Neural cell (in vitro differentiated cells): ENCODE data around the gene ACACA. TPM values are rescaled to one million over a fixed set of nuclear protein-coding genes. Genes with fewer than 3 reads are reported as not detected.

Experiments used
- H2AFZ ChIP-seq: fragments of 200-600, 300-800 bp; sonication (generic), shearing (Covaris generic); 2 replicates; pipeline ENCODE4 v1.6.0; 2014; ENCODE audit warnings: low read depth, mild to moderate bottlenecking, antibody characterized with exemption, low read length, moderate library complexity
- H3F3A ChIP-seq: fragments of 200-600 bp; shearing (Covaris generic); 2 replicates; pipeline ENCODE4 v1.6.1; 2016; ENCODE audit warnings: mild to moderate bottlenecking, moderate library complexity, mixed read lengths, antibody characterized with exemption, low read length; ENCODE audit not compliant: insufficient read depth, poor library complexity, severe bottlenecking
- H3K27ac ChIP-seq: fragments of 200-600, 300-800 bp; sonication (generic), shearing (Covaris generic); 2 replicates; pipeline ENCODE4 v1.5.1; 2014; ENCODE audit warnings: mild to moderate bottlenecking, low read length, moderate library complexity
- H3K27me3 ChIP-seq: fragments of 300-800, 200-600 bp; sonication (generic), shearing (Covaris generic); 2 replicates; pipeline ENCODE4 v1.6.0; 2014; ENCODE audit warnings: mild to moderate bottlenecking, low read depth, low read length, moderate library complexity; ENCODE audit not compliant: insufficient read depth
- H3K36me3 ChIP-seq: fragments of 300-800, 200-600 bp; sonication (generic), shearing (Covaris generic); 2 replicates; pipeline ENCODE4 v1.5.1; 2014; ENCODE audit warnings: mild to moderate bottlenecking, antibody characterized with exemption, low read length, moderate library complexity; ENCODE audit not compliant: insufficient read depth
- H3K4me2 ChIP-seq: fragments of 300-800, 200-600 bp; sonication (generic), shearing (Covaris generic); 2 replicates; pipeline ENCODE4 v1.6.0; 2014; ENCODE audit warnings: mild to moderate bottlenecking, low read length
- H3K4me3 ChIP-seq: fragments of 300-800, 200-600 bp; sonication (generic), shearing (Covaris generic); 2 replicates; pipeline ENCODE4 v1.5.1; 2014; ENCODE audit warnings: mild to moderate bottlenecking, low read length, moderate library complexity
- H3K79me2 ChIP-seq: fragments of 200-600 bp; shearing (Covaris generic); replicated peaks from 2 replicates; pipeline ENCODE4 v1.6.0; 2014; ENCODE audit warnings: mild to moderate bottlenecking, low read length, moderate library complexity; ENCODE audit not compliant: insufficient read depth
- H3K9ac ChIP-seq: fragments of 300-800, 200-600 bp; sonication (generic), shearing (Covaris generic); 2 replicates; pipeline ENCODE4 v1.6.1; 2016; ENCODE audit warnings: mild to moderate bottlenecking, low read length, mixed read lengths
- H3K9me2 ChIP-seq: fragments of 200-600 bp; shearing (Covaris generic); 2 replicates; pipeline ENCODE4 v1.6.1; 2016; ENCODE audit warnings: mild to moderate bottlenecking, low read length, mixed read lengths; ENCODE audit not compliant: insufficient read depth
- H3K9me3 ChIP-seq: fragments of 200-600, 300-800 bp; sonication (generic), shearing (Covaris generic); 2 replicates; pipeline ENCODE4 v1.6.1; 2016; ENCODE audit warnings: mild to moderate bottlenecking, mixed run types, low read length, moderate library complexity, mixed read lengths
- H4K20me1 ChIP-seq: fragments of 200-600 bp; shearing (Covaris generic); 2 replicates; pipeline ENCODE4 v1.6.1; 2016; ENCODE audit warnings: mild to moderate bottlenecking, mixed run types; ENCODE audit not compliant: insufficient read depth
- CTCF ChIP-seq: fragments of 450-650 bp; IDR thresholded peaks from 2 replicates; pipeline ENCODE4 v1.5.1; 2014; ENCODE audit warnings: antibody characterized with exemption, mild to moderate bottlenecking, moderate library complexity; ENCODE audit not compliant: poor library complexity, severe bottlenecking
- EP300 ChIP-seq: fragments of 450-650 bp; conservative IDR thresholded peaks from 2 replicates; pipeline ENCODE4 v1.6.1; 2014; ENCODE audit warnings: antibody characterized with exemption, mild to moderate bottlenecking, moderate library complexity; ENCODE audit not compliant: poor library complexity, severe bottlenecking
- EZH2 ChIP-seq: fragments of 200-600, 300-800 bp; shearing (Covaris generic), sonication (generic); IDR thresholded peaks from 2 replicates; pipeline ENCODE4 v1.6.1; 2014; ENCODE audit warnings: antibody characterized with exemption, low read length, borderline replicate concordance, mild to moderate bottlenecking; ENCODE audit not compliant: insufficient read depth, poor library complexity, severe bottlenecking
- MXI1 ChIP-seq: fragments of 450-650 bp; conservative IDR thresholded peaks from 2 replicates; pipeline ENCODE4 v1.6.1; 2014; ENCODE audit warnings: antibody characterized with exemption, mild to moderate bottlenecking; ENCODE audit not compliant: poor library complexity, severe bottlenecking
- POLR2AphosphoS5 ChIP-seq: IDR thresholded peaks from 2 replicates; pipeline ENCODE4 v1.6.1; 2012
- RAD21 ChIP-seq: fragments of 450-650 bp; conservative IDR thresholded peaks from 2 replicates; pipeline ENCODE4 v1.6.1; 2014; ENCODE audit warnings: antibody characterized with exemption, mild to moderate bottlenecking, moderate library complexity
- REST ChIP-seq: IDR thresholded peaks from 2 replicates; pipeline ENCODE4 v1.6.1; 2012; ENCODE audit warnings: borderline replicate concordance
- SMC3 ChIP-seq: fragments of 450-650 bp; conservative IDR thresholded peaks from 2 replicates; pipeline ENCODE4 v1.6.1; 2014; ENCODE audit warnings: antibody characterized with exemption, mild to moderate bottlenecking, moderate library complexity; ENCODE audit not compliant: poor library complexity
- TAF1 ChIP-seq: IDR thresholded peaks from 2 replicates; pipeline ENCODE4 v1.6.1; 2012; ENCODE audit warnings: low read depth
- polyA plus RNA-seq: library from polyadenylated mRNA; depleted of rRNA; stranded (reverse); fragments of >200 nt; gene quantifications from 2 replicates; pipeline ENCODE4 v1.2.3, GENCODE V29; 2014

ACACA gene
- polyA plus RNA-seq, 1 donor from 2014 or later: 38.4 TPM

- H3K4me2 ChIP-seq: no peak overlapping the region
Measured at GRCh38 chr17:37191219-37191618, 215.4 kb downstream of the ACACA start.

GRCh38 chr17:37190493-37190892, 216.1 kb downstream of the ACACA start:
- Histone ChIP-seq H3K9ac (no peak overlapping the region), H3K27me3 (no peaks in the 10 kb centered on the region), H2AFZ (no peak overlapping the region), H3K4me2 (no peak overlapping the region), H3K9me2 (no peaks in the 10 kb centered on the region), H3K79me2 (no peaks in the 10 kb centered on the region), H3F3A (no peaks in the 10 kb centered on the region), H3K4me3 (no peak overlapping the region), H4K20me1 (no peaks in the 10 kb centered on the region), H3K36me3 (peaks cover 15% of the 10 kb centered on the region), H3K27ac (no peak overlapping the region), H3K9me3 (no peaks in the 10 kb centered on the region)
- no peak for TF ChIP-seq CTCF
- no peak for TF ChIP-seq POLR2AphosphoS5
- no peak for TF ChIP-seq REST
- TF ChIP-seq SMC3: no peak
- no peak for TF ChIP-seq TAF1
- TF ChIP-seq MXI1: no peak
- TF ChIP-seq RAD21: no peak

More at GRCh38 chr17:37191219-37191618, 215.4 kb downstream of the ACACA start:
- H3K27me3 ChIP-seq: no peaks in the 10 kb centered on the region
- H4K20me1 ChIP-seq: no peaks in the 10 kb centered on the region
- no peaks in the 10 kb centered on the region for H3K79me2 ChIP-seq
- TF ChIP-seq POLR2AphosphoS5: no peak
- no peak for TF ChIP-seq EZH2
- TF ChIP-seq MXI1: no peak
- no peak for TF ChIP-seq CTCF
- no peak for TF ChIP-seq TAF1
- no peak for TF ChIP-seq RAD21
- no peak for TF ChIP-seq EP300
- no peak for TF ChIP-seq SMC3
- no peak for TF ChIP-seq REST
- no peak overlapping the region for H2AFZ ChIP-seq
- no peaks in the 10 kb centered on the region for H3K9me2 ChIP-seq
- H3K4me3 ChIP-seq: no peak overlapping the region
- H3K36me3 ChIP-seq: peaks cover 15% of the 10 kb centered on the region
- H3F3A ChIP-seq: no peaks in the 10 kb centered on the region
- no peak overlapping the region for H3K9ac ChIP-seq
- H3K9me3 ChIP-seq: no peaks in the 10 kb centered on the region
- H3K27ac ChIP-seq: no peak overlapping the region
